ENCODE measurements around the gene OSBPL2. TPM values are rescaled to one million over a fixed set of nuclear protein-coding genes. Genes with fewer than 3 reads are reported as not detected.

The OSBPL2 gene
- total RNA-seq, 2 experiments from 2014 or later: 17.2 to 40.0 TPM

GRCh38 chr20:62245911-62246280 is 7.6 kb downstream of the OSBPL2 start:
- POLR2A ChIA-PET: no interaction called here
- CTCF ChIA-PET (ENCODE audit: unreplicated experiment): no interaction called here
- H3K9me3 ChIP-seq (ENCODE audit: low read length): no peaks in the 10 kb centered on the region
- H3K4me3 ChIP-seq (ENCODE audit: low read depth, low read length, poor library complexity, severe bottlenecking): no peak overlapping the region
- H3K36me3 ChIP-seq (ENCODE audit: insufficient read depth, low read length): no peaks in the 10 kb centered on the region
- H3K9me2 ChIP-seq (ENCODE audit: insufficient read depth, low read length): no peaks in the 10 kb centered on the region
- intact Hi-C loops (cut with micrococcal nuclease; ENCODE audit: unreplicated experiment): no loop called here
- no TSS peak for BruUV-seq (replicated peaks)
- H3K27ac ChIP-seq (ENCODE audit: low read depth, low read length, poor library complexity, severe bottlenecking): no peak overlapping the region
- no peaks in the 10 kb centered on the region for H3K4me1 ChIP-seq (ENCODE audit: insufficient read depth, low read length, poor library complexity, severe bottlenecking)
- DNase-seq (ENCODE audit: low spot score): no peak
- no peak overlapping the region for H2AFZ ChIP-seq (ENCODE audit: low read length)
- TF ChIP-seq CTCF (conservative IDR thresholded peaks at IDR 0.05; ENCODE audit: low read length) (no peak), EZH2phosphoT487 (IDR thresholded peaks at IDR 0.05; ENCODE audit: borderline replicate concordance, low read depth, low read length) (no peak)
- H4K20me1 ChIP-seq (ENCODE audit: insufficient read depth, low read length): no peaks in the 10 kb centered on the region
- no peaks in the 10 kb centered on the region for H3K79me2 ChIP-seq (ENCODE audit: insufficient read depth, low read depth, low read length)
- no peak overlapping the region for H3K4me2 ChIP-seq (ENCODE audit: low read length)

GRCh38 chr20:62246431-62246830 is 8.1 kb downstream of the OSBPL2 start:
- ChIA-PET POLR2A (no interaction called here), CTCF (ENCODE audit: unreplicated experiment) (no interaction called here)
- TF ChIP-seq EZH2phosphoT487 (IDR thresholded peaks at IDR 0.05; ENCODE audit: borderline replicate concordance, low read depth, low read length) (no peak), CTCF (conservative IDR thresholded peaks at IDR 0.05; ENCODE audit: low read length) (no peak)
- no peak for DNase-seq (ENCODE audit: low spot score)
- Histone ChIP-seq H4K20me1 (ENCODE audit: insufficient read depth, low read length) (no peaks in the 10 kb centered on the region), H3K9me2 (ENCODE audit: insufficient read depth, low read length) (no peaks in the 10 kb centered on the region), H3K27ac (ENCODE audit: low read depth, low read length, poor library complexity, severe bottlenecking) (no peak overlapping the region), H3K79me2 (ENCODE audit: insufficient read depth, low read depth, low read length) (no peaks in the 10 kb centered on the region), H3K9me3 (ENCODE audit: low read length) (no peaks in the 10 kb centered on the region), H3K4me1 (ENCODE audit: insufficient read depth, low read length, poor library complexity, severe bottlenecking) (no peaks in the 10 kb centered on the region), H3K4me2 (ENCODE audit: low read length) (no peak overlapping the region), H2AFZ (ENCODE audit: low read length) (no peak overlapping the region), H3K36me3 (ENCODE audit: insufficient read depth, low read length) (no peaks in the 10 kb centered on the region), H3K4me3 (ENCODE audit: low read depth, low read length, poor library complexity, severe bottlenecking) (no peak overlapping the region)
- intact Hi-C loops (cut with micrococcal nuclease; ENCODE audit: unreplicated experiment): no loop called here
- BruUV-seq (replicated peaks): no TSS peak

GRCh38 chr20:62246872-62247652 is 8.7 kb downstream of the OSBPL2 start:
- Histone ChIP-seq H3K9me3 (ENCODE audit: low read length) (no peaks in the 10 kb centered on the region), H2AFZ (ENCODE audit: low read length) (no peak overlapping the region), H3K27ac (ENCODE audit: low read depth, low read length, poor library complexity, severe bottlenecking) (no peak overlapping the region), H4K20me1 (ENCODE audit: insufficient read depth, low read length) (no peaks in the 10 kb centered on the region), H3K79me2 (ENCODE audit: insufficient read depth, low read depth, low read length) (no peaks in the 10 kb centered on the region), H3K4me2 (ENCODE audit: low read length) (no peak overlapping the region), H3K4me1 (ENCODE audit: insufficient read depth, low read length, poor library complexity, severe bottlenecking) (no peaks in the 10 kb centered on the region), H3K36me3 (ENCODE audit: insufficient read depth, low read length) (no peaks in the 10 kb centered on the region), H3K9me2 (ENCODE audit: insufficient read depth, low read length) (no peaks in the 10 kb centered on the region), H3K4me3 (ENCODE audit: low read depth, low read length, poor library complexity, severe bottlenecking) (no peak overlapping the region)
- CTCF ChIA-PET (ENCODE audit: unreplicated experiment): no interaction called here
- TF ChIP-seq CTCF (conservative IDR thresholded peaks at IDR 0.05; ENCODE audit: low read length) (no peak), EZH2phosphoT487 (IDR thresholded peaks at IDR 0.05; ENCODE audit: borderline replicate concordance, low read depth, low read length) (no peak)
- DNase-seq (ENCODE audit: low spot score): no peak
- intact Hi-C loops (cut with micrococcal nuclease; ENCODE audit: unreplicated experiment): no loop called here
- BruUV-seq (replicated peaks): no TSS peak
- POLR2A ChIA-PET: no interaction called here

All from OCI-LY7 (cell line).